Adrenal gland (tissue), 5 donors: ENCODE data around the gene COQ10A.

ENCODE experiments used
- POLR2A ChIP-seq, 2 donors: fragments of 450-650 bp; IDR thresholded peaks; one replicate each; pipeline ENCODE4 v1.6.1; 2017; ENCODE audit warnings: antibody characterized with exemption in 2 of 2, mild to moderate bottlenecking in 2 of 2, moderate library complexity in 1 of 2
- TF ChIP-seq, protein P1 (sequence below), 6 experiments: fragments of 450-650 bp in 4 of 6; fragments of 200-600 bp in 2 of 6; sonication (generic) in 1 of 6; IDR thresholded peaks; 1 replicate in 5 of 6; 2 replicates in 1 of 6; pipeline versions ENCODE4 v1.5.1 to v1.8.0; 2016 to 2021; ENCODE audit warnings: antibody characterized with exemption in 6 of 6, mild to moderate bottlenecking in 2 of 6, moderate library complexity in 1 of 6
- donor health status: DM: no; HTN: no; CAD: no.

DNA sequence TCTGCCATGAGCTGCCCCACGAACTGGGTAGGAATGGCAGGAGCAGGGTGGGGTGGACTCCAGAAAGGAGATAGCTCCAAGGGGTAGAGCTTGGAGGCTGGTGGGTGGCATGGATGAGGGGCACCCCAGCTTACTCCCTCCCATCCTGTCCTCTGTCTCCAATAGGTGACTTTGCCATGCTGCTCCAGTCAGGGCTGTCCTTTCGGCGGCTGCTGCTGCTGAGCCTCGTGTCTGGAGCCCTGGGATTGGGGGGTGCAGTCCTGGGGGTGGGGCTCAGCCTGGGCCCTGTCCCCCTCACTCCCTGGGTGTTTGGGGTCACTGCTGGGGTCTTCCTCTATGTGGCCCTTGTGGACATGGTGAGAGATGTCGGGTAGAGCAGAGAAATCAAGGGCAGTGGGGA lies 29.8 kb upstream of the COQ10A start:
- TF ChIP-seq, protein P1, sequence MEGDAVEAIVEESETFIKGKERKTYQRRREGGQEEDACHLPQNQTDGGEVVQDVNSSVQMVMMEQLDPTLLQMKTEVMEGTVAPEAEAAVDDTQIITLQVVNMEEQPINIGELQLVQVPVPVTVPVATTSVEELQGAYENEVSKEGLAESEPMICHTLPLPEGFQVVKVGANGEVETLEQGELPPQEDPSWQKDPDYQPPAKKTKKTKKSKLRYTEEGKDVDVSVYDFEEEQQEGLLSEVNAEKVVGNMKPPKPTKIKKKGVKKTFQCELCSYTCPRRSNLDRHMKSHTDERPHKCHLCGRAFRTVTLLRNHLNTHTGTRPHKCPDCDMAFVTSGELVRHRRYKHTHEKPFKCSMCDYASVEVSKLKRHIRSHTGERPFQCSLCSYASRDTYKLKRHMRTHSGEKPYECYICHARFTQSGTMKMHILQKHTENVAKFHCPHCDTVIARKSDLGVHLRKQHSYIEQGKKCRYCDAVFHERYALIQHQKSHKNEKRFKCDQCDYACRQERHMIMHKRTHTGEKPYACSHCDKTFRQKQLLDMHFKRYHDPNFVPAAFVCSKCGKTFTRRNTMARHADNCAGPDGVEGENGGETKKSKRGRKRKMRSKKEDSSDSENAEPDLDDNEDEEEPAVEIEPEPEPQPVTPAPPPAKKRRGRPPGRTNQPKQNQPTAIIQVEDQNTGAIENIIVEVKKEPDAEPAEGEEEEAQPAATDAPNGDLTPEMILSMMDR (IDR thresholded peaks at IDR 0.05): no peak
- TF ChIP-seq POLR2A (IDR thresholded peaks at IDR 0.05): no peak
